ENCODE measurements around the gene SMIM24.

The SMIM24 gene

DNA sequence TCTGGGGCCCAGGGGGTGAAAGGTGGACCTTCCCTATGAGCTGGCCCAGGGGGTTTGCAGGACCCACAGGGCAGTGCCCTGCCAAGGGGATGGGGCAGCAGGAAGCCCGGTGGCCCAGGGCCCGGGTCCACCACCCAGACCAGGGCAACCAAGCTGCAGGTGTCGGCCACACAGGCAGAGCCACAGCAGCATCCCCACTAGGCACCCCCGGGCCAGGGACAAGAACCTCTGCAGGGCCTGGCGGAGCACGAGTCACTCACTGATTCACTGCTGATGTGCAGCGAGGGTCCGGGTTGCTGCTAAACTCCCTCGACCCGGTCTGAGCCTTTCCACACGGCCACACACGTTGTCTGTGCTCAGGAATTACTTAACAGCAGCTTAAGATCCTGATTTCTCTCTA lies 34.6 kb upstream of the SMIM24 start:
- Histone ChIP-seq H3K9me2 (replicated peaks; ENCODE audit: control insufficient read depth, low read length) (no peaks in the 10 kb centered on the region), H3K4me2 (ENCODE audit: low read length) (no peak overlapping the region), H3K79me2 (ENCODE audit: control insufficient read depth, low read length) (peaks cover 91% of the 10 kb centered on the region), H3K36me3 (ENCODE audit: control insufficient read depth, low read length) (peaks cover 22% of the 10 kb centered on the region), H3K4me1 (ENCODE audit: control insufficient read depth, low read length) (peaks cover 28% of the 10 kb centered on the region), H4K20me1 (ENCODE audit: control insufficient read depth, insufficient read depth, low read depth, low read length) (peaks cover 18% of the 10 kb centered on the region), H3K4me3 (ENCODE audit: low read length) (no peak overlapping the region), H3F3A (ENCODE audit: control insufficient read depth, insufficient read depth) (peaks cover 10% of the 10 kb centered on the region), H3K27me3 (ENCODE audit: control insufficient read depth, low read length) (no peaks in the 10 kb centered on the region), H3K9me3 (ENCODE audit: control insufficient read depth, insufficient read depth, low read length) (no peaks in the 10 kb centered on the region), H3K27ac (ENCODE audit: low read depth, low read length) (no peak overlapping the region)
- TF ChIP-seq, protein P1, sequence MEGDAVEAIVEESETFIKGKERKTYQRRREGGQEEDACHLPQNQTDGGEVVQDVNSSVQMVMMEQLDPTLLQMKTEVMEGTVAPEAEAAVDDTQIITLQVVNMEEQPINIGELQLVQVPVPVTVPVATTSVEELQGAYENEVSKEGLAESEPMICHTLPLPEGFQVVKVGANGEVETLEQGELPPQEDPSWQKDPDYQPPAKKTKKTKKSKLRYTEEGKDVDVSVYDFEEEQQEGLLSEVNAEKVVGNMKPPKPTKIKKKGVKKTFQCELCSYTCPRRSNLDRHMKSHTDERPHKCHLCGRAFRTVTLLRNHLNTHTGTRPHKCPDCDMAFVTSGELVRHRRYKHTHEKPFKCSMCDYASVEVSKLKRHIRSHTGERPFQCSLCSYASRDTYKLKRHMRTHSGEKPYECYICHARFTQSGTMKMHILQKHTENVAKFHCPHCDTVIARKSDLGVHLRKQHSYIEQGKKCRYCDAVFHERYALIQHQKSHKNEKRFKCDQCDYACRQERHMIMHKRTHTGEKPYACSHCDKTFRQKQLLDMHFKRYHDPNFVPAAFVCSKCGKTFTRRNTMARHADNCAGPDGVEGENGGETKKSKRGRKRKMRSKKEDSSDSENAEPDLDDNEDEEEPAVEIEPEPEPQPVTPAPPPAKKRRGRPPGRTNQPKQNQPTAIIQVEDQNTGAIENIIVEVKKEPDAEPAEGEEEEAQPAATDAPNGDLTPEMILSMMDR (IDR thresholded peaks at IDR 0.05; ENCODE audit: low read depth, low read length, poor library complexity, severe bottlenecking) = no peak

DNA sequence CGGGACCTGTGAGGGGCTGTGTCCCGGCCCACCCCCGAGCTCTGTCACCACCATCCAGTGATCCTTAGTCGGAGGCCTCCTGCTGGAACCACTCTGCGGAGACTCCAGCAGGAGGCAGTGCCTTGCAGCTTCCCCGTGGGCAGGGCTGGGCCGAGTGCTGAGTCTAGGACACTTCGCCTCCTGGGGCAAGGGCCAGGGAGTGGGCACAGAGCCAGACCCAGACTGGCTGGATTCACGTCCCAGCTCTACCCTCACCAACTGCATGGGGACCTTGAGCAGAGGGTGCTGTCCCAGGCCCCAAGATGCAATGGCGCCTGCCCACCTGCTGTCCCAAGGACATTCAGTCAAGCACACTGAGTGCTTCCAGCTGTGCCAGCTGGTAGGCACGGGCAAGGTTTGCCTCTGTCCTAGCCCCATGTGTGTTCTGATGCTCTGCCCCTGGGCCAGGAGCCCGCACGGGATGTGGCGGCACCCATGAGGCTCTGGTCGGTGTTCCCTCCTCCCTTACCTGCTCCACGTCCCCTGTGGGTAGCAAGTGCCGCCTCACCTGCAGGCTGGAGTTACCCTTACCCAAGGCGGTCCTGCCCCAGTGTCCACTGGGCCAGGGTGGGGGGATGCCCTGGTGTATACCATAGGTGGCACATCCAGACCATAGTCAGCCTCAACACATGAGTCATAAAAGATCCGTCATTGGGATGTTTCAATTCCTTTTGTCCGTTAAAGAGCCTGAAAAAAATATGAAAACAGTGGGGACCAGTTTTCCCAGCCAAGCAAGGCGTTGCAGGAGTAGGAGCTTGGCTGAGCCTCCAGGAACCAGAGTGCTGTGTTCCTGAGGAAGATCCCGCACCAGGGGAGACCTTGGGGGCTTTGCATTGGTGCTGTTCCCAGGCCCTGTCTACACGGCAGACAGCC lies 33.2 kb upstream of the SMIM24 start:
- Histone ChIP-seq H3K36me3 (ENCODE audit: control insufficient read depth, low read length) (peaks cover 29% of the 10 kb centered on the region), H3K9me3 (ENCODE audit: control insufficient read depth, insufficient read depth, low read length) (no peaks in the 10 kb centered on the region), H3K79me2 (ENCODE audit: control insufficient read depth, low read length) (peaks cover 91% of the 10 kb centered on the region), H3K4me1 (ENCODE audit: control insufficient read depth, low read length) (peaks cover 28% of the 10 kb centered on the region), H4K20me1 (ENCODE audit: control insufficient read depth, insufficient read depth, low read depth, low read length) (peaks cover 19% of the 10 kb centered on the region), H3K9me2 (replicated peaks; ENCODE audit: control insufficient read depth, low read length) (no peaks in the 10 kb centered on the region), H3F3A (ENCODE audit: control insufficient read depth, insufficient read depth) (peaks cover 10% of the 10 kb centered on the region), H3K4me2 (ENCODE audit: low read length) (no peak overlapping the region), H3K4me3 (ENCODE audit: low read length) (no peak overlapping the region), H3K27ac (ENCODE audit: low read depth, low read length) (no peak overlapping the region), H3K27me3 (ENCODE audit: control insufficient read depth, low read length) (no peaks in the 10 kb centered on the region)
- no peak for TF ChIP-seq EZH2phosphoT487 (IDR thresholded peaks at IDR 0.05; ENCODE audit: borderline replicate concordance, low read length)
- TF ChIP-seq, protein P1 (IDR thresholded peaks at IDR 0.05; ENCODE audit: low read depth, low read length, poor library complexity, severe bottlenecking) = no peak

DNA sequence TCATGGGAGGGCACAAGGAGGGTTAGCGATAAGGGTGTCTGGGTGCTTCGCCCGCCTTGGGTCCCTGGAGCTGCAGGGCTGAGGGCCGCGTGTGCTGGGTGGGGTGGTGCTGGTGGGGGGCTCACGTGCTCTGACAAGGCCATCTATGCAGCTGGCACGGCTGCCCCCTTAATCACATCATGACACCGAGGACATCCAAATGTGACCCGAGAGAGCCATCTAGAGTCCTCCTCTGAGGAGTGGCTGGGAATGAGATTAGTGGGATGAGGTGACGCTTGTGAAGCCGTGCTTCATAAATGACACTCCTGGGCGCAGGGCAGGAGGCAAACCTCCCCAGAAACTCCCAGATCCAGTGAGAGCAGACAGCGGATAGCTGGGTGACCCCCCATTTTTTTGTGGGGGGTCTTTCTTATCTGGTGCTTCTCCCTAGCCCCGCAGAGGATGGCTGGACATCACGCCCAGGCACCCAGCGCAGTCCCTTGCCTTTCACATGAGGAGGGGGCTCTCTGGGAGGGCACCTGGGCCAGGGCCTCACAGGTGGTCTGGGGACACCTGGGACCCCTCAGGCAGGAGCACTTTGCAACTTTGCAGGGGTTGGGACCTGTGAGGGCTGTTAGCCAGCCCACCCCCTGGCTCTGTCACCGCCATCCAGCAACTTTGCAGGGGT lies 32.4 kb upstream of the SMIM24 start:
- no peak overlapping the region for H3K4me2 ChIP-seq (ENCODE audit: low read length)
- H3K4me3 ChIP-seq (ENCODE audit: low read length) = no peak overlapping the region
- TF ChIP-seq EZH2phosphoT487 (IDR thresholded peaks at IDR 0.05; ENCODE audit: borderline replicate concordance, low read length) = no peak
- TF ChIP-seq, protein P1 (IDR thresholded peaks at IDR 0.05; ENCODE audit: low read depth, low read length, poor library complexity, severe bottlenecking) = no peak
- peaks cover 29% of the 10 kb centered on the region for H3K36me3 ChIP-seq (ENCODE audit: control insufficient read depth, low read length)
- no peaks in the 10 kb centered on the region for H3K27me3 ChIP-seq (ENCODE audit: control insufficient read depth, low read length)
- peaks cover 10% of the 10 kb centered on the region for H3F3A ChIP-seq (ENCODE audit: control insufficient read depth, insufficient read depth)
- H3K4me1 ChIP-seq (ENCODE audit: control insufficient read depth, low read length) = peaks cover 23% of the 10 kb centered on the region
- no peaks in the 10 kb centered on the region for H3K9me2 ChIP-seq (replicated peaks; ENCODE audit: control insufficient read depth, low read length)
- no peaks in the 10 kb centered on the region for H3K9me3 ChIP-seq (ENCODE audit: control insufficient read depth, insufficient read depth, low read length)
- H3K27ac ChIP-seq (ENCODE audit: low read depth, low read length) = no peak overlapping the region
- H3K79me2 ChIP-seq (ENCODE audit: control insufficient read depth, low read length) = peaks cover 91% of the 10 kb centered on the region
- peaks cover 15% of the 10 kb centered on the region for H4K20me1 ChIP-seq (ENCODE audit: control insufficient read depth, insufficient read depth, low read depth, low read length)

Data from DOHH2 (cell line).